ENCODE data around the gene LYRM2.
"Not testable (repeated sequence)": the region's sequence is repeated elsewhere in the genome, so short reads cannot be mapped to it uniquely, and the experiment has no call there.

Gene LYRM2

GRCh38 chr6:89644864-89645263 lies 6.3 kb upstream of the LYRM2 start:
- DNase-seq (ENCODE audit: low spot score) = no peak

GRCh38 chr6:89643406-89643805 lies 4.9 kb upstream of the LYRM2 start:
- no peak for DNase-seq (ENCODE audit: low spot score)

GRCh38 chr6:89642956-89643355 lies 4.4 kb upstream of the LYRM2 start:
- DNase-seq (ENCODE audit: low spot score) = no peak

- DNase-seq (ENCODE audit: low spot score) = not testable (repeated sequence)
These were observed 3.0 kb upstream of the LYRM2 start for GRCh38 chr6:89641581-89641980.

GRCh38 chr6:89640804-89641203 lies 2.3 kb upstream of the LYRM2 start:
- no peak for DNase-seq (ENCODE audit: low spot score)

GRCh38 chr6:89637960-89638319 lies 607 bp downstream of the LYRM2 start:
- DNase-seq (ENCODE audit: low spot score) = no peak

- DNase-seq (ENCODE audit: low spot score) = not testable (repeated sequence)
These were observed 2.1 kb downstream of the LYRM2 start for GRCh38 chr6:89636412-89636811.

- no peak for DNase-seq (ENCODE audit: low spot score)
These were observed 8.1 kb downstream of the LYRM2 start for GRCh38 chr6:89630488-89630887.

- no peak for DNase-seq (ENCODE audit: low spot score)
These were observed 14.8 kb downstream of the LYRM2 start for GRCh38 chr6:89623749-89624148.

GRCh38 chr6:89619567-89619966 lies 19.0 kb downstream of the LYRM2 start:
- no peak for DNase-seq (ENCODE audit: low spot score)

- DNase-seq (ENCODE audit: low spot score) = no peak
These were observed 20.5 kb downstream of the LYRM2 start for GRCh38 chr6:89618026-89618425.

GRCh38 chr6:89616531-89616930 lies 22.0 kb downstream of the LYRM2 start:
- DNase-seq (ENCODE audit: low spot score) = no peak

GRCh38 chr6:89615882-89616281 lies 22.7 kb downstream of the LYRM2 start:
- DNase-seq (ENCODE audit: low spot score) = no peak

GRCh38 chr6:89613790-89614189 lies 24.8 kb downstream of the LYRM2 start:
- no peak for DNase-seq (ENCODE audit: low spot score)

GRCh38 chr6:89612121-89612520 lies 26.4 kb downstream of the LYRM2 start:
- DNase-seq (ENCODE audit: low spot score) = no peak

- peak; percentile 36 for DNase-seq (ENCODE audit: low spot score)
These were observed 26.9 kb downstream of the LYRM2 start for GRCh38 chr6:89611666-89612065.

GRCh38 chr6:89610149-89610642 lies 28.4 kb downstream of the LYRM2 start:
- DNase-seq (ENCODE audit: low spot score) = peak; percentile 79

- no peak for DNase-seq (ENCODE audit: low spot score)
These were observed 32.7 kb downstream of the LYRM2 start for GRCh38 chr6:89605861-89606260.

- no peak for DNase-seq (ENCODE audit: low spot score)
These were observed 33.9 kb downstream of the LYRM2 start for GRCh38 chr6:89604653-89605052.

GRCh38 chr6:89602166-89602565 lies 36.4 kb downstream of the LYRM2 start:
- no peak for DNase-seq (ENCODE audit: low spot score)

- no peak for DNase-seq (ENCODE audit: low spot score)
These were observed 38.8 kb downstream of the LYRM2 start for GRCh38 chr6:89599727-89600126.

GRCh38 chr6:89597988-89598387 lies 40.6 kb downstream of the LYRM2 start:
- DNase-seq (ENCODE audit: low spot score) = peak; percentile 30

GRCh38 chr6:89597372-89597771 lies 41.2 kb downstream of the LYRM2 start:
- no peak for DNase-seq (ENCODE audit: low spot score)

GRCh38 chr6:89596484-89596883 lies 42.1 kb downstream of the LYRM2 start:
- DNase-seq (ENCODE audit: low spot score) = no peak

GRCh38 chr6:89596056-89596455 lies 42.5 kb downstream of the LYRM2 start:
- no peak for DNase-seq (ENCODE audit: low spot score)

All from GM03348 (cell line).